CD4-positive, CD25-positive, alpha-beta regulatory T cell (primary cell): ENCODE results near the gene STIM1. TPM values are rescaled to one million over a fixed set of nuclear protein-coding genes. Genes with fewer than 3 reads are reported as not detected.

Experiments
- ATAC-seq, 2 donors: fragments of 150-1000 bp; cut with Tn5 transposase; one replicate each; pipeline ENCODE4 v1.10.0; 2021; ENCODE audit warnings: low read depth in 2 of 2, moderate number of reproducible peaks in 2 of 2, moderate library complexity in 1 of 2
- DNase-seq, 3 donors: peaks; one replicate each; pipeline versions ENCODE4 v3.0.0 to v3.0.0-alpha.2; 2012 to 2022; ENCODE audit warnings: mixed read lengths in 1 of 3
- H3K27ac ChIP-seq: one replicate; pipeline ENCODE4 v1.7.0; 2013; ENCODE audit warnings: mild to moderate bottlenecking, low read length; ENCODE audit not compliant: insufficient read depth, poor library complexity, severe bottlenecking
- H3K27me3 ChIP-seq: one replicate; pipeline ENCODE4 v1.7.0; 2013; ENCODE audit warnings: low read length; ENCODE audit not compliant: control insufficient read depth, insufficient read depth
- H3K36me3 ChIP-seq: one replicate; pipeline ENCODE4 v1.7.0; 2013; ENCODE audit warnings: mild to moderate bottlenecking, low read length, moderate library complexity; ENCODE audit not compliant: control insufficient read depth, insufficient read depth
- H3K4me1 ChIP-seq: 2 replicates; pipeline ENCODE4 v1.7.0; 2013; ENCODE audit warnings: mild to moderate bottlenecking, low read length; ENCODE audit not compliant: insufficient read depth, control insufficient read depth, poor library complexity, severe bottlenecking
- H3K4me3 ChIP-seq: one replicate; pipeline ENCODE4 v1.7.0; 2013; ENCODE audit warnings: low read depth, mild to moderate bottlenecking, low read length, moderate library complexity
- H3K9me3 ChIP-seq, 2 experiments: 1 replicate in 1 of 2; 2 replicates in 1 of 2; pipeline ENCODE4 v1.7.0; 2013; ENCODE audit warnings: low read length in 2 of 2, mild to moderate bottlenecking in 1 of 2, moderate library complexity in 1 of 2; ENCODE audit not compliant: control insufficient read depth in 2 of 2
- H3K27ac Mint-ChIP-seq, 3 donors: one replicate each; pipeline ENCODE4 v1.8.0; 2020 to 2022; ENCODE audit warnings: mild to moderate bottlenecking in 3 of 3, mixed read lengths in 3 of 3, moderate library complexity in 2 of 3
- H3K27me3 Mint-ChIP-seq: one replicate; pipeline ENCODE4 v1.8.0; 2022; ENCODE audit warnings: mild to moderate bottlenecking, mixed read lengths
- H3K36me3 Mint-ChIP-seq: one replicate; pipeline ENCODE4 v1.8.0; 2020; ENCODE audit warnings: mixed read lengths
- H3K4me1 Mint-ChIP-seq, 4 donors: one replicate each; pipeline ENCODE4 v1.8.0; 2020 to 2022; ENCODE audit warnings: mixed read lengths in 4 of 4, mild to moderate bottlenecking in 1 of 4
- H3K4me3 Mint-ChIP-seq, 4 donors: one replicate each; pipeline ENCODE4 v1.8.0; 2020 to 2022; ENCODE audit warnings: mild to moderate bottlenecking in 4 of 4, mixed read lengths in 4 of 4, moderate library complexity in 3 of 4
- H3K9me3 Mint-ChIP-seq, 7 donors: one replicate each; pipeline ENCODE4 v1.8.0; 2020 to 2022; ENCODE audit warnings: mixed read lengths in 7 of 7, mild to moderate bottlenecking in 3 of 7, moderate library complexity in 2 of 7
- polyA plus RNA-seq, 4 donors: library from polyadenylated mRNA; unstranded; fragments of 300-500 nt; fragmentation: Illumina TruSeq; gene quantifications; one replicate each; pipeline ENCODE4 v1.2.3, GENCODE V29; 2021
- total RNA-seq: library from RNA; stranded (reverse); gene quantifications from one replicate; pipeline ENCODE4 v1.2.3, GENCODE V29; 2022

Gene STIM1
- total and polyA plus RNA-seq, 5 donors from 2014 or later = 25.7 to 134 (median 29.8) TPM

DNA sequence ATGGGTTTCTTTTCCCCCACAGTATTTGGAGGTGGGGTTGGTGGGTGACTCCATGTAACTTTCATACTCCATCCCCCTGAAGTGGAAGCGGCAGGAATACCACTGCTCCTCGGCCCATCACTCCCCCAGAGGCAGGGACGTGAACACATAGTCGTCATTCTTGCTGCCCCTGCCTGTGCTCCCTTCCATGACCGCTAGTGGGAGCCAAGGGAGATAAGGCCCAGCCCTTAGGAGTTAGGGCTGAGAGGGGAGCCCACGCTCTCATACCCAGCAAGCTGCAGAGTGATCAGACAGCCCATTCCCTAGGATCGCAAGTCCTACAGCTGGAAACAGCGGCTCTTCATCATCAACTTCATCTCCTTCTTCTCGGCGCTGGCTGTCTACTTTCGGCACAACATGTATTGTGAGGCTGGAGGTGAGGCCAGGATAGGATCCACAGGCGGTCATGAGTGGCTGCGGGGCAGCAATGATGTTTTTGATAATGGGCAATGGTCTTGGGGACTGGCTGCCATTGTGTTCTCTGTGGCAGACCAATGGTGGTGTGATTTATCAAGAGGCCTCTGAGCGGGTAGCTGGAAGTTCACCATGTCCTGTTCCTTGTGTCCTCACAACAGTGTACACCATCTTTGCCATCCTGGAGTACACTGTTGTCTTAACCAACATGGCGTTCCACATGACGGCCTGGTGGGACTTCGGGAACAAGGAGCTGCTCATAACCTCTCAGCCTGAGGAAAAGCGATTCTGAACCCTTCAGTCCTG is 30.6 kb upstream of the STIM1 start:
- H3K27me3 Mint-ChIP-seq = no peaks in the 10 kb centered on the region
- H3K4me3 ChIP-seq = no peak overlapping the region
- peak; percentile 93 to 94 for ATAC-seq
- H3K4me1 Mint-ChIP-seq = peaks cover 0 to 58% (median 34%) of the 10 kb centered on the region in 4 donors
- no peaks in the 10 kb centered on the region for H3K9me3 ChIP-seq
- peak overlapping the region; percentile 81 to 95 (median 94) for H3K27ac Mint-ChIP-seq
- H3K36me3 Mint-ChIP-seq = peaks cover 20% of the 10 kb centered on the region
- DNase-seq = peak; percentile 69 to 86 (median 80)
- peaks cover 41% of the 10 kb centered on the region for H3K36me3 ChIP-seq
- peak overlapping the region; percentile 66 for H3K27ac ChIP-seq
- H3K4me3 Mint-ChIP-seq = peak overlapping the region in 3 of 4 donors; percentile 4 to 52 (median 20)
- H3K9me3 Mint-ChIP-seq = no peaks in the 10 kb centered on the region
- peaks cover 12% of the 10 kb centered on the region for H3K4me1 ChIP-seq
- H3K27me3 ChIP-seq = no peaks in the 10 kb centered on the region

DNA sequence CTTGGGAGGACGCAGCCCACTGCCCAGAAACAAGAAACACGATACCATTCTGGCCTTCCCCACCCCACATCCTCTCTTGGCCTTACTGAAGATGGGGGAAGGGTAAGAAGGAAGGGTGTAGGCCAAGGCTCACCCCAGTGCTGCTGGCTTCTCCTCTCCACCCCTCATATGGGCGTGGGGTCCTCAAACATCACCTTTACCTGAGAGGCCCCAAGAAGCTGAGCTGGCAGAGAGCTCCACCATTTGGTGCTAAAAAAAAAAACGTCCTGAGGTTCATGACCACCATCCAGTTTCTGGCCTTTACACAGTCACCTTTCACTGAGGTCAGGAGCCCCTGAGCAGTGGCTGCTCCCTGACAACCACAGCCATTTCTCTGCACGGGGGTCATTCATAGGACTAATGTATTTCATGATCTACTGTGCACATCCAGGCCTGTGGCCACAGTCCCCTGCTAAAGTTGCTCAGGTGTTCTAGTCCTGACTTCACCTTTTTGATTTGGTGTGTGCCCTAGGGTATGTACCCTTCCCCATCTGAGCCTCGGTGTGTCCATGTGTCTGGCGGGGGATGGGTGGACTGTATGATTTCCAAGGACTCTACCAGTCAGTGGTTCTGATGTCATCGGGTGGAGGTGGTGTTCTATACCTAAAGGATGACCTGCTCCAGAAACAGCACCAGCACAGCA is 29.9 kb upstream of the STIM1 start:
- no peaks in the 10 kb centered on the region for H3K27me3 ChIP-seq
- Mint-ChIP-seq H3K4me3 (peak overlapping the region in 2 of 4 donors; percentile 33 to 42), H3K36me3 (peaks cover 24% of the 10 kb centered on the region), H3K9me3 (no peaks in the 10 kb centered on the region), H3K4me1 (peaks cover 0 to 64% (median 38%) of the 10 kb centered on the region in 4 donors), H3K27ac (peak overlapping the region; percentile 76 to 95 (median 94)), H3K27me3 (no peaks in the 10 kb centered on the region)
- no peaks in the 10 kb centered on the region for H3K9me3 ChIP-seq
- peaks cover 14% of the 10 kb centered on the region for H3K4me1 ChIP-seq
- H3K36me3 ChIP-seq = peaks cover 48% of the 10 kb centered on the region
- no peak overlapping the region for H3K4me3 ChIP-seq
- ATAC-seq = no peak
- peak overlapping the region; percentile 66 for H3K27ac ChIP-seq
- peak in 1 of 3 donors; percentile 26 for DNase-seq

- peaks cover 59% of the 10 kb centered on the region for H3K36me3 ChIP-seq
- H3K4me3 ChIP-seq = no peak overlapping the region
- H3K27me3 ChIP-seq = no peaks in the 10 kb centered on the region
- H3K27me3 Mint-ChIP-seq = no peaks in the 10 kb centered on the region
- H3K4me1 Mint-ChIP-seq = peaks cover 10 to 75% (median 48%) of the 10 kb centered on the region in 4 donors
- H3K4me3 Mint-ChIP-seq = no peak overlapping the region
- no peaks in the 10 kb centered on the region for H3K9me3 Mint-ChIP-seq
- H3K36me3 Mint-ChIP-seq = peaks cover 33% of the 10 kb centered on the region
- no peak for ATAC-seq
- H3K4me1 ChIP-seq = peaks cover 25% of the 10 kb centered on the region
- H3K9me3 ChIP-seq = no peaks in the 10 kb centered on the region
- peak overlapping the region in 2 of 3 donors; percentile 72 to 91 for H3K27ac Mint-ChIP-seq
- no peak for DNase-seq
- peak overlapping the region; percentile 66 for H3K27ac ChIP-seq
Measured at GRCh38 chr11:3826721-3827120, 28.7 kb upstream of the STIM1 start.

DNA sequence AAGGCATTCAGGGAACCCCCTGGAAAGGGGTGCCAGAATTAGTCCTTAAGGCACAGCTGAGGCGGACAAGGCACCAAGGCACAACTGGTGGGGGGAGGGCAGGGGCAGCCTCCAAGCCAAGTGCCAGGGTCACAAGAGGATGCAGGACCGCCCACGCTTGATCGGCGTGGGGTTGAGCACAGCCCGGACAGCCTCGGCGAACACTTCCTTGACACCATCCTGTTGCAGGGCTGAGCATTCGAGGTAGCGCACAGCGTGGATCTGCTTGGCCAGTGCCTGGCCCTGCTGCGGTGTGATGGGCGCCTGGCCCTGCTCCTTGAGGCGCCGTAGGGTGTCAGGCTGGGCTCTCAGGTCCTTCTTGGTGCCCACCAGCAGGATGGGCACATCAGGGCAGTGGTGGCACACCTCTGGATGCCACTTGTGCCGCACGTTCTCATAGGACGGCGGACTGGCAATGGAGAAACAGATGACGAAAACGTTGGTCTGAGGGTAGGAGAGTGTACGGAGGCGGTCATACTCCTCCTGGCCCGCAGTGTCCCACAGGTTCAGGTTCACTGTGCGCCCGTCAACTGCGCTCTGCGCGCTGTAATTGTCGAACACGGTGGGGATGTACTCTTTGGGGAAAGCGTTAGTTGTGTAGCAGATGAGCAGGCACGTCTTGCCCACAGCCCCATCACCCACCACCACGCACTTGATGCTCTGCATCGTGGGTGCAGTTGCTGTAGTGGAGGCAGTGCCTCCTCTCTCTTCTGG is 27.9 kb upstream of the STIM1 start:
- H3K36me3 ChIP-seq = peaks cover 62% of the 10 kb centered on the region
- DNase-seq (no peak), ATAC-seq (no peak)
- no peak overlapping the region for H3K4me3 Mint-ChIP-seq
- no peak overlapping the region for H3K27ac ChIP-seq
- H3K36me3 Mint-ChIP-seq = peaks cover 36% of the 10 kb centered on the region
- H3K27ac Mint-ChIP-seq = peak overlapping the region in 1 of 3 donors; percentile 15
- H3K9me3 ChIP-seq = no peaks in the 10 kb centered on the region
- H3K27me3 ChIP-seq = no peaks in the 10 kb centered on the region
- H3K9me3 Mint-ChIP-seq = no peaks in the 10 kb centered on the region
- H3K4me1 ChIP-seq = peaks cover 34% of the 10 kb centered on the region
- H3K4me3 ChIP-seq = no peak overlapping the region
- peaks cover 14 to 83% (median 57%) of the 10 kb centered on the region in 4 donors for H3K4me1 Mint-ChIP-seq
- H3K27me3 Mint-ChIP-seq = no peaks in the 10 kb centered on the region

- Histone ChIP-seq H3K27me3 (no peaks in the 10 kb centered on the region), H3K4me3 (no peak overlapping the region), H3K36me3 (peaks cover 68% of the 10 kb centered on the region), H3K4me1 (peaks cover 53% of the 10 kb centered on the region), H3K9me3 (no peaks in the 10 kb centered on the region), H3K27ac (peak overlapping the region; percentile 65)
- Mint-ChIP-seq H3K9me3 (no peaks in the 10 kb centered on the region), H3K4me1 (peaks cover 27 to 91% (median 70%) of the 10 kb centered on the region in 4 donors), H3K4me3 (peak overlapping the region in 1 of 4 donors; percentile 96), H3K27me3 (no peaks in the 10 kb centered on the region), H3K36me3 (peaks cover 54% of the 10 kb centered on the region), H3K27ac (peak overlapping the region; percentile 89 to 99 (median 93))
- DNase-seq (no peak), ATAC-seq (no peak)
Measured at GRCh38 chr11:3830088-3830487, 25.4 kb upstream of the STIM1 start.

GRCh38 chr11:3830730-3831129 is 24.7 kb upstream of the STIM1 start:
- peaks cover 53% of the 10 kb centered on the region for H3K4me1 ChIP-seq
- H3K9me3 Mint-ChIP-seq = peaks cover 0 to 1% (median 0%) of the 10 kb centered on the region in 7 donors
- peaks cover 33 to 91% (median 72%) of the 10 kb centered on the region in 4 donors for H3K4me1 Mint-ChIP-seq
- H3K27me3 Mint-ChIP-seq = no peaks in the 10 kb centered on the region
- no peaks in the 10 kb centered on the region for H3K9me3 ChIP-seq
- no peak overlapping the region for H3K4me3 ChIP-seq
- H3K27me3 ChIP-seq = no peaks in the 10 kb centered on the region
- H3K36me3 Mint-ChIP-seq = peaks cover 59% of the 10 kb centered on the region
- peak overlapping the region; percentile 65 for H3K27ac ChIP-seq
- no peak for ATAC-seq
- H3K27ac Mint-ChIP-seq = peak overlapping the region; percentile 89 to 99 (median 93)
- DNase-seq = no peak
- peaks cover 65% of the 10 kb centered on the region for H3K36me3 ChIP-seq
- peak overlapping the region in 3 of 4 donors; percentile 71 to 96 (median 80) for H3K4me3 Mint-ChIP-seq
